ENCODE measurements around the gene EPHX1.

GRCh38 chr1:225824533-225824941 lies 14.6 kb downstream of the EPHX1 start:
- TF ChIP-seq CTCF (IDR thresholded peaks at IDR 0.05; ENCODE audit: low read depth, low read length, missing input control) = no peak
- no peak for TF ChIP-seq TAF1 (conservative IDR thresholded peaks at IDR 0.05)
- TF ChIP-seq RXRA (IDR thresholded peaks at IDR 0.05) = no peak
- TF ChIP-seq MAX (IDR thresholded peaks at IDR 0.05) = no peak
- TF ChIP-seq YY1 (IDR thresholded peaks at IDR 0.05) = no peak
- TF ChIP-seq RAD21 (IDR thresholded peaks at IDR 0.05) = no peak
- no peak for TF ChIP-seq JUND (IDR thresholded peaks at IDR 0.05)
- TF ChIP-seq EGR1 (IDR thresholded peaks at IDR 0.05; ENCODE audit: low read depth in 2 of 2) = no peak
- TF ChIP-seq ZBTB33 (IDR thresholded peaks at IDR 0.05) = no peak
- no peak for TF ChIP-seq REST (IDR thresholded peaks at IDR 0.05)
- no peak for TF ChIP-seq HNF4A (conservative IDR thresholded peaks at IDR 0.05)
- TF ChIP-seq GABPA (IDR thresholded peaks at IDR 0.05 in 1 of 2, conservative IDR thresholded peaks at IDR 0.05 in 1 of 2) = no peak

Data from liver (tissue), 3 donors.